DOHH2 (cell line): Measurements from ENCODE around the gene CYB5R3.

Experiments used
- EZH2phosphoT487 ChIP-seq: fragments of 200-600 bp; sonication (generic); IDR thresholded peaks from 2 replicates; pipeline ENCODE4 v1.6.1; 2017; ENCODE audit warnings: borderline replicate concordance, mild to moderate bottlenecking, antibody characterized with exemption, low read length, moderate library complexity, mixed read lengths
- TF ChIP-seq, protein P1 (sequence below): fragments of 200-600 bp; sonication (generic); IDR thresholded peaks from one replicate; pipeline ENCODE4 v1.5.1; 2014; ENCODE audit warnings: antibody characterized with exemption, mild to moderate bottlenecking, low read depth, low read length; ENCODE audit not compliant: poor library complexity, severe bottlenecking

GRCh38 chr22:42622061-42622710 is 27.0 kb downstream of the CYB5R3 start:
- TF ChIP-seq, protein P1, sequence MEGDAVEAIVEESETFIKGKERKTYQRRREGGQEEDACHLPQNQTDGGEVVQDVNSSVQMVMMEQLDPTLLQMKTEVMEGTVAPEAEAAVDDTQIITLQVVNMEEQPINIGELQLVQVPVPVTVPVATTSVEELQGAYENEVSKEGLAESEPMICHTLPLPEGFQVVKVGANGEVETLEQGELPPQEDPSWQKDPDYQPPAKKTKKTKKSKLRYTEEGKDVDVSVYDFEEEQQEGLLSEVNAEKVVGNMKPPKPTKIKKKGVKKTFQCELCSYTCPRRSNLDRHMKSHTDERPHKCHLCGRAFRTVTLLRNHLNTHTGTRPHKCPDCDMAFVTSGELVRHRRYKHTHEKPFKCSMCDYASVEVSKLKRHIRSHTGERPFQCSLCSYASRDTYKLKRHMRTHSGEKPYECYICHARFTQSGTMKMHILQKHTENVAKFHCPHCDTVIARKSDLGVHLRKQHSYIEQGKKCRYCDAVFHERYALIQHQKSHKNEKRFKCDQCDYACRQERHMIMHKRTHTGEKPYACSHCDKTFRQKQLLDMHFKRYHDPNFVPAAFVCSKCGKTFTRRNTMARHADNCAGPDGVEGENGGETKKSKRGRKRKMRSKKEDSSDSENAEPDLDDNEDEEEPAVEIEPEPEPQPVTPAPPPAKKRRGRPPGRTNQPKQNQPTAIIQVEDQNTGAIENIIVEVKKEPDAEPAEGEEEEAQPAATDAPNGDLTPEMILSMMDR: no peak
- no peak for TF ChIP-seq EZH2phosphoT487
